Thyroid gland (tissue), 4 donors: ENCODE data around the gene DEFB114. TPM values are rescaled to one million over a fixed set of nuclear protein-coding genes. Genes with fewer than 3 reads are reported as not detected.

Experiments used
- DNase-seq, 2 donors: peaks; one replicate each; pipeline ENCODE4 v3.0.0-alpha.2; 2019
- H3K27ac ChIP-seq, 3 donors: fragments of 200-600 bp; sonication (generic); 1 replicate in 2 of 3; 2 replicates in 1 of 3; pipeline ENCODE4 v1.5.1; 2016 to 2019; ENCODE audit warnings: mild to moderate bottlenecking in 1 of 3, moderate library complexity in 1 of 3
- H3K27me3 ChIP-seq: fragments of 200-600 bp; sonication (generic); one replicate; pipeline ENCODE4 v1.5.1; 2019
- H3K36me3 ChIP-seq, 2 donors: fragments of 200-600 bp; sonication (generic); one replicate each; pipeline ENCODE4 v1.5.1; 2016 to 2019
- H3K4me1 ChIP-seq, 2 donors: fragments of 200-600 bp; sonication (generic); one replicate each; pipeline ENCODE4 v1.5.1; 2017 to 2019
- H3K4me3 ChIP-seq, 3 donors: fragments of 200-600 bp; sonication (generic); replicated peaks in 1 of 3; 1 replicate in 2 of 3; 2 replicates in 1 of 3; pipeline ENCODE4 v1.5.1; 2016; ENCODE audit warnings: mild to moderate bottlenecking in 1 of 3
- H3K9me3 ChIP-seq: fragments of 200-600 bp; sonication (generic); one replicate; pipeline ENCODE4 v1.5.1; 2017
- POLR2A ChIP-seq, 2 donors: fragments of 450-650 bp; IDR thresholded peaks; one replicate each; pipeline ENCODE4 v1.6.1; 2017; ENCODE audit warnings: antibody characterized with exemption in 2 of 2, mild to moderate bottlenecking in 2 of 2, moderate library complexity in 1 of 2
- WGBS, 2 donors: methylation state at CpG; one replicate each; pipeline ENCODE4 v1.1.5; 2017; 5-methylcytosine and 5-hydroxymethylcytosine counted together
- intact Hi-C: fragments of 100-400 bp; cut with DNase I; formaldehyde crosslinking; loops from one replicate; pipeline ENCODE4 v1.15.1; 2023
- total RNA-seq, 4 donors: library from RNA; depleted of rRNA; stranded (reverse); fragments of >200 nt; gene quantifications; one replicate each; pipeline ENCODE4 v1.2.3, GENCODE V29; 2016
- TF ChIP-seq, protein P1 (sequence below), 6 experiments: fragments of 200-600 bp in 3 of 6; fragments of 450-650 bp in 3 of 6; sonication (generic) in 3 of 6; IDR thresholded peaks; one replicate each; pipeline ENCODE4 v1.5.1; 2016 to 2019; ENCODE audit warnings: antibody characterized with exemption in 6 of 6, mild to moderate bottlenecking in 2 of 6, inconsistent platforms in 1 of 6, moderate library complexity in 1 of 6

Gene DEFB114
- total RNA-seq, 4 donors from 2014 or later: not detected

DNA sequence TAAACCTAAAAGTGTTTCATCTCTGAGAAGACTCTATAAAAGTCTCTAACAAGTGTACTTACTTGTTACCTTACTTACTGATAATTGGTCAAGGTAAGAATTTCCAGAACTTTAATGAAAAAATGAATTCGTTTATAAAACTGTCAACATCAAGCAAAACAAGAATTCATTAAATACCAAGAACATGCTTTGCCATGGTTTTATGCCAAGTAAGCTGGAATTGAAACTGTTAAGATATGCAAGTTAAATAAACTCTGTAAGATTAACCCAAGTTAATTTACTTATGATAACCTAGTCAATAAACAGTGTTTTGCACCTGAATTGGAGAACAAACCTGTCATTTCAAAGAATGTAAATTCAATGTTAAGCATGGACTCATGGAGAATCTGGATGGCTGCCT, 22.6 kb upstream of the DEFB114 start:
- no peak for DNase-seq
- Histone ChIP-seq H3K36me3 (no peaks in the 10 kb centered on the region), H3K9me3 (no peaks in the 10 kb centered on the region), H3K4me1 (no peaks in the 10 kb centered on the region), H3K4me3 (no peak overlapping the region), H3K27ac (no peak overlapping the region), H3K27me3 (no peaks in the 10 kb centered on the region)
- WGBS, 2 donors: 57 to 61% methylated on average over 1 of the region's 1 CpG
- intact Hi-C loops: no loop called here
- TF ChIP-seq POLR2A (IDR thresholded peaks at IDR 0.05): no peak
- TF ChIP-seq, protein P1, sequence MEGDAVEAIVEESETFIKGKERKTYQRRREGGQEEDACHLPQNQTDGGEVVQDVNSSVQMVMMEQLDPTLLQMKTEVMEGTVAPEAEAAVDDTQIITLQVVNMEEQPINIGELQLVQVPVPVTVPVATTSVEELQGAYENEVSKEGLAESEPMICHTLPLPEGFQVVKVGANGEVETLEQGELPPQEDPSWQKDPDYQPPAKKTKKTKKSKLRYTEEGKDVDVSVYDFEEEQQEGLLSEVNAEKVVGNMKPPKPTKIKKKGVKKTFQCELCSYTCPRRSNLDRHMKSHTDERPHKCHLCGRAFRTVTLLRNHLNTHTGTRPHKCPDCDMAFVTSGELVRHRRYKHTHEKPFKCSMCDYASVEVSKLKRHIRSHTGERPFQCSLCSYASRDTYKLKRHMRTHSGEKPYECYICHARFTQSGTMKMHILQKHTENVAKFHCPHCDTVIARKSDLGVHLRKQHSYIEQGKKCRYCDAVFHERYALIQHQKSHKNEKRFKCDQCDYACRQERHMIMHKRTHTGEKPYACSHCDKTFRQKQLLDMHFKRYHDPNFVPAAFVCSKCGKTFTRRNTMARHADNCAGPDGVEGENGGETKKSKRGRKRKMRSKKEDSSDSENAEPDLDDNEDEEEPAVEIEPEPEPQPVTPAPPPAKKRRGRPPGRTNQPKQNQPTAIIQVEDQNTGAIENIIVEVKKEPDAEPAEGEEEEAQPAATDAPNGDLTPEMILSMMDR (IDR thresholded peaks at IDR 0.05): no peak

DNA sequence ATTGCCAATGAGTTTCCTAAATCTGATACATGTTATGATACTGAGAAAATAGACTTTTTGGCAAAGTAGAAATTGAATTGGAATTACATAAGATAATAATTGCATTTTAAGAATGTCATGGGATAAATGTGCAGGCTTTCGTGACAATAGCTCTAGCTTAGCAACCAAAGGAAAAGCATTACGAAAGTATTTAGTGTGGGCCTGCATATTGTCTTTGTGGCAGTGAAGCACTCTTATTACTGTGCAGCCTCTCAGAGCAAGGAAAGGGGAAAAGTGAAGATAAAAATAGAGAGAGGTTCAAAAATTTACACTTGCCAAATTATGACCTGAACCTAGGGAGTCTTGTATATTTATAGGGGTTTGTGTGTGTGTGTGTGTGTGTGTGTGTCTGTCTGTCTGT, 18.1 kb upstream of the DEFB114 start:
- no peak for TF ChIP-seq POLR2A (IDR thresholded peaks at IDR 0.05)
- TF ChIP-seq, protein P1 (IDR thresholded peaks at IDR 0.05): no peak
- no peaks in the 10 kb centered on the region for H3K4me1 ChIP-seq
- no peak overlapping the region for H3K4me3 ChIP-seq
- WGBS, 2 donors: 82 to 88% methylated on average over 2 of the region's 2 CpGs
- no peak overlapping the region for H3K27ac ChIP-seq
- intact Hi-C loops: no loop called here
- no peak for DNase-seq
- H3K27me3 ChIP-seq: no peaks in the 10 kb centered on the region
- H3K36me3 ChIP-seq: no peaks in the 10 kb centered on the region
- no peaks in the 10 kb centered on the region for H3K9me3 ChIP-seq

DNA sequence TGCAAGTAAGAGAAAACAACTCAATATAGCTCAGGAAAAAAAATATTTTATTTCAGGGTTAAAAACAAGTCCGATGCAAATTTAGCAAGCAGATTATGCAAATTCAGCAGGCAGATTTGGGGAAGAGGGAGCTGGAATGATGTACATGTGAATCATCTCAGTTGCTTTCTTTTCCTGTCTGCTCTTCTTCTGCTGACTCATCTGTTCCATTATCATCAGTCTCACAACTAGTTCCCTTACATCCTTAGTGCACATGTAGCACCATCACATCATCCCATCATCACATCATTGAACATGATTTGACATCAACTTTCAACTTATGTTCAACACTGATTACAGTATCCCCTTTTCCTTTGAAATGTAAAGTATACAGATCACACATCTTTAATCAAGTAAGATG, 16.9 kb upstream of the DEFB114 start:
- H3K36me3 ChIP-seq: no peaks in the 10 kb centered on the region
- no peak overlapping the region for H3K27ac ChIP-seq
- no peaks in the 10 kb centered on the region for H3K9me3 ChIP-seq
- H3K4me1 ChIP-seq: no peaks in the 10 kb centered on the region
- intact Hi-C loops: no loop called here
- WGBS, 2 donors: 80 to 82% methylated on average over 1 of the region's 1 CpG
- no peak for DNase-seq
- H3K4me3 ChIP-seq: no peak overlapping the region
- H3K27me3 ChIP-seq: no peaks in the 10 kb centered on the region
- no peak for TF ChIP-seq POLR2A (IDR thresholded peaks at IDR 0.05)
- TF ChIP-seq, protein P1 (IDR thresholded peaks at IDR 0.05): no peak

DNA sequence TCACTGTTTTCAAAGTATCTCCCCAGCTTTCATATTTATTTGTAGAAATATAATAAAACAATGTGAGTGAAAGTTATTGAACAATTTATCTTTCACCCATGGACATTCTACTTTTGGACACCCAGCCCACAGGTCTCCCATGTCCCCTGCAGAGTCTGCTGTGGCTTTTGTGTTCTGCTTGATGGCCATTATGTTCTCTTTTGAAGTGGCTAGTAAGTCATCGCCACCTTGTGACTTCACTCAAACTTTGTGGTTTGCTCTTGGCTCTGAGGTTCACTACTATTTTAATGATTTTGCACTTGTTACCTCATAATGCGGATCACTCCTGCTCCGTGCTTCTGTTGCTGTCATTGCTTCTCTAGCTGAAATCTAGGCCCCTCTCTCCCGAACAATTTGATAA, 15.6 kb upstream of the DEFB114 start:
- H3K9me3 ChIP-seq: no peaks in the 10 kb centered on the region
- no peaks in the 10 kb centered on the region for H3K36me3 ChIP-seq
- no peaks in the 10 kb centered on the region for H3K27me3 ChIP-seq
- no peak overlapping the region for H3K4me3 ChIP-seq
- H3K27ac ChIP-seq: no peak overlapping the region
- intact Hi-C loops: no loop called here
- WGBS, 2 donors: 85 to 89% methylated on average over 4 of the region's 4 CpGs
- no peaks in the 10 kb centered on the region for H3K4me1 ChIP-seq
- DNase-seq: no peak
- TF ChIP-seq POLR2A (IDR thresholded peaks at IDR 0.05): no peak
- TF ChIP-seq, protein P1 (IDR thresholded peaks at IDR 0.05): no peak

DNA sequence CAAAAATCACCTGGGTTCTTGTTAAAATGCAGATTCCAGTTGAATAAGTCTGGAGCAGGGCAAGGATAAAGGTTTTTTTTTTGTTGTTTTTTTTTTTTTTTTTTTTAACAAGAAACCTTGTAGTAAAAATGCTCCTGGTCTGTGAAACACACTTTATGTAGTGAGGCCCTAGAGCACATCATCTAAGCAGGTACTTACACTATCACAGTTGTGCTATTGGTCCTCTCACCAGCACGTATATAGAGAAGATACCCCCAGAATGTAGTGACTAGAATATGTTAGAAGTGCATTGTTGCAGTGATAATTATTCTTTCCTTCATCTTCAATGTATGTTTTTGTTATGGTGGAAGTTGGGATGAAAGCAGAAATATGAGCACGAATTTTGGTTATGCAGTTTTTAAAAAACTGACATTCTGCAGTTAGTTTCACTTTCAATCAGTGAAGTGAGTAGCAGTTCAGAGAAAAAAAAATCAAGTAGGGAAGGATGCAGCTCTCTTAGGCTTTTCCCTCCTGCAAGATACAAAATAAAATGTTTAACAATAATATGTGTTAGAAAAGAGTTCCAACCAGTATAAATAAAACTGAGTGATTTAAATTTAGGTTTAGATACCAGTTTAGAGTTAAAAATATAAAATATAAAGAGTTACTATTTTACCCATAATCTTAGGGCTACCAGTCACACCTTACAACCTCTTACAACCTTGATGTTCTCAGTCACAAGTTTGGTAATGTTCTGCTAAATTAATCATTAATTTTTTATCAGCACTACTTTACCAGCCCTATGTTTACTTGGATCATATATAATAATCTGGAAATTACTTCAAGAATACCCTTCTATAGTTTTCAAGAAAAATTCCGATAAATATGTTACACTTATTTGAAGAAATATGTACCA, 14.6 kb upstream of the DEFB114 start:
- Histone ChIP-seq H3K4me3 (no peak overlapping the region), H3K27ac (no peak overlapping the region), H3K4me1 (no peaks in the 10 kb centered on the region), H3K36me3 (no peaks in the 10 kb centered on the region), H3K27me3 (no peaks in the 10 kb centered on the region), H3K9me3 (no peaks in the 10 kb centered on the region)
- TF ChIP-seq, protein P1 (IDR thresholded peaks at IDR 0.05): no peak
- no peak for TF ChIP-seq POLR2A (IDR thresholded peaks at IDR 0.05)
- WGBS, 2 donors: 45 to 51% methylated on average over 3 of the region's 3 CpGs
- no peak for DNase-seq
- intact Hi-C loops: no loop called here
